Ovary (tissue), 3 donors: ENCODE data around the gene IRAK4.

Experiments used
- POLR2A ChIP-seq: fragments of 450-650 bp; IDR thresholded peaks from one replicate; pipeline ENCODE4 v1.6.1; 2017; ENCODE audit warnings: antibody characterized with exemption, mild to moderate bottlenecking, moderate library complexity
- TF ChIP-seq, protein P1 (sequence below), 3 donors: fragments of 450-650 bp in 2 of 3; fragments of 200-600 bp in 1 of 3; IDR thresholded peaks; one replicate each; pipeline versions ENCODE4 v1.5.1 to v1.8.0; 2016 to 2022; ENCODE audit warnings: antibody characterized with exemption in 3 of 3, mild to moderate bottlenecking in 1 of 3
- donor health status: DM: no; HTN: no; CAD: no.

DNA sequence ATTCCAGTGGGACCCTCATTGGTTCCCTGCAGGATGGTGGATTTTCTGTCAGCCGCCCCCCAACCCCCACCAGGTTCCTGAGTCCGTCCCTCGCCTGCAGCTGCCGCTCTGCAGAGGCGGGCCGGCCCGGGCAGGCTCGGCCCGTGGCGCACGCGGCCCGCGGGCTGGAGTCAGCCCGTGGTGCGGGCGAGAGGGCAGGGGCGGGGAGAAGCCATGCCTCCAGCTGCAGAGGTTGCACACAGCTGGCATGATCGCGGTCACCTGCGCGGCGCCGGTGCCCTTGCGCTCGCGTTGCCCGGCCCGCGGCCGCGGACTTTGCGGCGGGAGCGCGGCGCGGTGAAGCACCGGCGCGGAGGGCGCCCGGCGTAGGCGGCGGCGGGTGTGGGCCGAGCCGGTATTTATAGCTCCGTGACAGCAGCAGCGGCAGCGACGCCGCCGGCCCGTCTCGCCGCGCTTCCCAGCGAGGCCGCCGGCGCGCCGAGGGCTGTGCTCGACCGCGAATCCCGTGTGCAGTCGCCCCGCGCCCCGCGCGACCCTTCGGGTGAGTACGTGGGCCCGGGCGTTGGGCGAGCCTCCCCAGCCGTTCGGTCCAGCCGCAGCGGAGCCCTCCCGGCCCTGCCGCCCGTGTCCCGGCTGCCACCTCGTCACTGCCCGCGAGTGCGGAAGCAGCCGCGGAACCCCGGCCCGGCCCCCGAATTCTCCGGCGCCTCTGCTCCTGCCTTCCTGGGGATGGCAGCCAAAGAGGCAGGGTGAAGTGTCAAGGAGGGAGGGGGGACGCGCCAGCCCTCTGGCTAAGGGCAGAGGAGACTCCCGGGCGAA lies 77.1 kb downstream of the IRAK4 start, which contains the start of gene TMEM117:
- TF ChIP-seq, protein P1, sequence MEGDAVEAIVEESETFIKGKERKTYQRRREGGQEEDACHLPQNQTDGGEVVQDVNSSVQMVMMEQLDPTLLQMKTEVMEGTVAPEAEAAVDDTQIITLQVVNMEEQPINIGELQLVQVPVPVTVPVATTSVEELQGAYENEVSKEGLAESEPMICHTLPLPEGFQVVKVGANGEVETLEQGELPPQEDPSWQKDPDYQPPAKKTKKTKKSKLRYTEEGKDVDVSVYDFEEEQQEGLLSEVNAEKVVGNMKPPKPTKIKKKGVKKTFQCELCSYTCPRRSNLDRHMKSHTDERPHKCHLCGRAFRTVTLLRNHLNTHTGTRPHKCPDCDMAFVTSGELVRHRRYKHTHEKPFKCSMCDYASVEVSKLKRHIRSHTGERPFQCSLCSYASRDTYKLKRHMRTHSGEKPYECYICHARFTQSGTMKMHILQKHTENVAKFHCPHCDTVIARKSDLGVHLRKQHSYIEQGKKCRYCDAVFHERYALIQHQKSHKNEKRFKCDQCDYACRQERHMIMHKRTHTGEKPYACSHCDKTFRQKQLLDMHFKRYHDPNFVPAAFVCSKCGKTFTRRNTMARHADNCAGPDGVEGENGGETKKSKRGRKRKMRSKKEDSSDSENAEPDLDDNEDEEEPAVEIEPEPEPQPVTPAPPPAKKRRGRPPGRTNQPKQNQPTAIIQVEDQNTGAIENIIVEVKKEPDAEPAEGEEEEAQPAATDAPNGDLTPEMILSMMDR (IDR thresholded peaks at IDR 0.05) = no peak
- no peak for TF ChIP-seq POLR2A
